ENCODE measurements around the gene GLB1L2. TPM values are rescaled to one million over a fixed set of nuclear protein-coding genes. Genes with fewer than 3 reads are reported as not detected.
A peak's percentile ranks its signal among the peaks of the same experiment; 100 is the strongest.

The GLB1L2 gene
- total RNA-seq, 1 donor from 2014 or later: 11.1 TPM

GRCh38 chr11:134328433-134328832 lies 3.4 kb upstream of the GLB1L2 start:
- no peak for DNase-seq (ENCODE audit: low spot score)

- no peak for DNase-seq (ENCODE audit: low spot score)
These were observed 1.0 kb upstream of the GLB1L2 start for GRCh38 chr11:134330611-134331353.

- DNase-seq (ENCODE audit: low spot score): no peak
These were observed 422 bp downstream of the GLB1L2 start for GRCh38 chr11:134332189-134332631.

GRCh38 chr11:134332782-134333181 lies 994 bp downstream of the GLB1L2 start:
- no peak for DNase-seq (ENCODE audit: low spot score)

GRCh38 chr11:134333312-134333711 lies 1.5 kb downstream of the GLB1L2 start:
- no peak for DNase-seq (ENCODE audit: low spot score)

GRCh38 chr11:134333946-134334345 lies 2.2 kb downstream of the GLB1L2 start:
- DNase-seq (ENCODE audit: low spot score): no peak

GRCh38 chr11:134334796-134335571 lies 3.2 kb downstream of the GLB1L2 start:
- DNase-seq (ENCODE audit: low spot score): no peak

- DNase-seq (ENCODE audit: low spot score): no peak
These were observed 5.3 kb downstream of the GLB1L2 start for GRCh38 chr11:134337051-134337450.

- DNase-seq (ENCODE audit: low spot score): no peak
These were observed 6.3 kb downstream of the GLB1L2 start for GRCh38 chr11:134338068-134338467.

- DNase-seq (ENCODE audit: low spot score): no peak
These were observed 6.9 kb downstream of the GLB1L2 start for GRCh38 chr11:134338654-134339053.

- DNase-seq (ENCODE audit: low spot score): no peak
These were observed 8.0 kb downstream of the GLB1L2 start for GRCh38 chr11:134339756-134340155.

GRCh38 chr11:134340354-134340964 lies 8.7 kb downstream of the GLB1L2 start:
- no peak for DNase-seq (ENCODE audit: low spot score)

GRCh38 chr11:134341805-134342571 lies 10.2 kb downstream of the GLB1L2 start:
- peak; percentile 44 for DNase-seq (ENCODE audit: low spot score)

GRCh38 chr11:134342572-134343340 lies 11.0 kb downstream of the GLB1L2 start:
- DNase-seq (ENCODE audit: low spot score): peak; percentile 20

- peak; percentile 23 for DNase-seq (ENCODE audit: low spot score)
These were observed 11.9 kb downstream of the GLB1L2 start for GRCh38 chr11:134343646-134344045.

- DNase-seq (ENCODE audit: low spot score): peak; percentile 34
These were observed 12.9 kb downstream of the GLB1L2 start for GRCh38 chr11:134344497-134345236.

- peak; percentile 13 for DNase-seq (ENCODE audit: low spot score)
These were observed 13.4 kb downstream of the GLB1L2 start for GRCh38 chr11:134345237-134345550.

GRCh38 chr11:134346101-134346975 lies 14.6 kb downstream of the GLB1L2 start:
- peak; percentile 34 for DNase-seq (ENCODE audit: low spot score)

- peak; percentile 15 for DNase-seq (ENCODE audit: low spot score)
These were observed 15.2 kb downstream of the GLB1L2 start for GRCh38 chr11:134346976-134347350.

GRCh38 chr11:134347441-134347840 lies 15.7 kb downstream of the GLB1L2 start:
- no peak for DNase-seq (ENCODE audit: low spot score)

Measured in ureter (tissue), 1 donor.